Heart left ventricle (tissue), 16 donors: ENCODE measurements around the gene GGN. TPM values are rescaled to one million over a fixed set of nuclear protein-coding genes. Genes with fewer than 3 reads are reported as not detected.

Experiments used
- ATAC-seq, 4 donors: fragments of 200-7000 bp; cut with Tn5 transposase; one replicate each; pipeline ENCODE4 v1.9.1; 2020 to 2022; ENCODE audit warnings: moderate library complexity in 4 of 4, mild to moderate bottlenecking in 3 of 4, moderate number of reproducible peaks in 1 of 4
- DNase-seq, 5 donors: peaks; one replicate each; pipeline ENCODE4 v3.0.0-alpha.2; 2020
- H3K27ac ChIP-seq, 12 donors: fragments of 200-600 bp; sonication (generic) in 4 of 12; one replicate each; pipeline versions ENCODE4 v1.5.0 to v1.8.0; 2016 to 2022; ENCODE audit warnings: mild to moderate bottlenecking in 2 of 12
- H3K27me3 ChIP-seq, 9 donors: fragments of 200-600 bp; sonication (generic) in 2 of 9; one replicate each; pipeline versions ENCODE4 v1.5.1 to v1.8.0; 2016 to 2022; ENCODE audit warnings: mild to moderate bottlenecking in 3 of 9
- H3K36me3 ChIP-seq, 9 donors: fragments of 200-600 bp; sonication (generic) in 2 of 9; one replicate each; pipeline versions ENCODE4 v1.5.0 to v1.8.0; 2018 to 2022; ENCODE audit warnings: mild to moderate bottlenecking in 2 of 9
- H3K4me1 ChIP-seq, 12 donors: fragments of 200-600 bp; sonication (generic) in 4 of 12; one replicate each; pipeline versions ENCODE4 v1.5.0 to v1.8.0; 2016 to 2022; ENCODE audit warnings: mild to moderate bottlenecking in 3 of 12
- H3K4me3 ChIP-seq, 12 donors: fragments of 200-600 bp; sonication (generic) in 4 of 12; one replicate each; pipeline versions ENCODE4 v1.5.0 to v1.8.0; 2017 to 2022; ENCODE audit warnings: mild to moderate bottlenecking in 9 of 12, moderate library complexity in 4 of 12
- H3K9me3 ChIP-seq, 12 donors: fragments of 200-600 bp; sonication (generic) in 4 of 12; one replicate each; pipeline versions ENCODE4 v1.5.0 to v1.8.0; 2016 to 2022; ENCODE audit warnings: mild to moderate bottlenecking in 1 of 12
- POLR2A ChIP-seq, 2 donors: fragments of 450-650 bp; IDR thresholded peaks; one replicate each; pipeline ENCODE4 v1.6.1; 2017; ENCODE audit warnings: antibody characterized with exemption in 2 of 2, mild to moderate bottlenecking in 2 of 2, moderate library complexity in 2 of 2
- WGBS, 4 donors: extraction: QIAGEN DNeasy Blood & Tissue Kit in 2 of 4; methylation state at CpG; one replicate each; pipeline versions ENCODE4 v1.1.5 to v1.1.7; 2013 to 2018; 5-methylcytosine and 5-hydroxymethylcytosine counted together
- intact Hi-C, 10 donors: fragments of 100-400 bp; cut with DNase I; formaldehyde crosslinking; loops; one replicate each; pipeline versions ENCODE4 v1.11.1 to v1.14.2; 2022
- polyA plus RNA-seq, 2 donors: library from polyadenylated mRNA; stranded (reverse); fragments of 200-250 nt; gene quantifications; one replicate each; pipeline ENCODE4 v1.2.3, GENCODE V29; 2013
- total RNA-seq, 9 donors: library from RNA; depleted of rRNA in 2 of 9; stranded (reverse); fragments of >200 nt in 2 of 9; fragmentation: NEBNext Ultra II Directional in 3 of 9; extraction: Animal tissue kit (Norgen Biotek cat#: 25700) in 3 of 9; gene quantifications; one replicate each; pipeline versions ENCODE4 v1.1.0 to v1.2.4, GENCODE V29; 2016 to 2023
- TF ChIP-seq, protein P1 (sequence below), 12 donors: fragments of 200-600 bp; sonication (generic) in 4 of 12; IDR thresholded peaks; one replicate each; pipeline versions ENCODE4 v1.5.0 to v1.8.0; 2018 to 2022; ENCODE audit warnings: antibody characterized with exemption in 12 of 12, mild to moderate bottlenecking in 5 of 12
- donor health status: ischemic (EF 13 %, LVEDD 7.1; RV severe dilation, severe dysfunction).
- donor health status: healthy with polysubstance abuse.
- donor health status: DM: no; HTN: yes; CAD: no.
- donor health status: DM: no; HTN: no; CAD: no.
- donor health status: ischemic (EF 25% LVEDD 6.9; RV normal size, moderate dysfunction).
- donor health status: ischemic (EF 25% LVEDD 5.7; RV mildly dilated, moderate dysfunction).
- donor health status: healthy.
- donor health status: DM: yes; HTN: yes; CAD: no.
- donor health status: ischemic (EF 35%, LVEDD 5.7; RV mildly dilated, moderate dysfunction).
- donor health status: nonischemic (EF 11% LVEDD 7.7; RV severe dilation, severe dysfunction).
- donor health status: DM: yes; HTN: yes; CAD: no.
- donor health status: PGD.
- donor health status: ischemic (EF 29% LVEDD 5.4; RV normal size, mild dysfunction).
- donor health status: nonischemic (EF 23%, LVEDD 6.1; RV moderate dilation, normal function).

GGN gene
- total and polyA plus RNA-seq, 11 donors = 0.15 to 0.67 (median 0.31) TPM; not detected in 4

GRCh38 chr19:38421856-38422255 lies 34.0 kb upstream of the GGN start:
- H3K4me1 ChIP-seq = peaks cover 0 to 26% (median 8%) of the 10 kb centered on the region in 12 donors

DNA sequence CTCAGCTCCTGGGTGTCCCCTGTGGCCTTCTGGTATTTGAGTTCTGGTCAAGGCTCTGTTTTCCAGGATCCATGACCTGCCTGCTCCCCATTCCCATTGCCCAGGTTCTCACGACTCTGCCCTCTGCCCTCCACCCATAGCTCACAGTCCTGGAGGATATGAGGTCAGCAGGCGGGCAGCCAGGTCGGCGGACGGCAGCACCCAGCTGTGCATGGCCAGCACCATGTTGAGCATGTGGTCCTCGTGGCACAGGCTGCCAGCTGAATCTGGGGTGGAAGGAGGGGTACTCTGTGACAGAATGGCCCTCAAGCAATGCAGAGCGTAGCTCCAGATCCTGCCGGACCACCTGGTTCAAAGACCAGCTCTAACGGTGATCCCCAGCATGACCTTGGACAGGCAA lies 33.1 kb upstream of the GGN start:
- Histone ChIP-seq H3K9me3 (no peaks in the 10 kb centered on the region), H3K27me3 (peaks cover 0 to 26% (median 3%) of the 10 kb centered on the region in 9 donors), H3K27ac (no peak overlapping the region), H3K4me3 (no peak overlapping the region), H3K4me1 (peaks cover 0 to 21% (median 8%) of the 10 kb centered on the region in 12 donors), H3K36me3 (no peaks in the 10 kb centered on the region)
- DNase-seq (no peak), ATAC-seq (no peak)
- intact Hi-C loops = no loop called here
- 83 to 89% (median 86%) methylated on average over 6 to 9 of the region's 9 CpGs for WGBS, 4 donors
- TF ChIP-seq POLR2A (IDR thresholded peaks at IDR 0.05) = no peak
- TF ChIP-seq, protein P1, sequence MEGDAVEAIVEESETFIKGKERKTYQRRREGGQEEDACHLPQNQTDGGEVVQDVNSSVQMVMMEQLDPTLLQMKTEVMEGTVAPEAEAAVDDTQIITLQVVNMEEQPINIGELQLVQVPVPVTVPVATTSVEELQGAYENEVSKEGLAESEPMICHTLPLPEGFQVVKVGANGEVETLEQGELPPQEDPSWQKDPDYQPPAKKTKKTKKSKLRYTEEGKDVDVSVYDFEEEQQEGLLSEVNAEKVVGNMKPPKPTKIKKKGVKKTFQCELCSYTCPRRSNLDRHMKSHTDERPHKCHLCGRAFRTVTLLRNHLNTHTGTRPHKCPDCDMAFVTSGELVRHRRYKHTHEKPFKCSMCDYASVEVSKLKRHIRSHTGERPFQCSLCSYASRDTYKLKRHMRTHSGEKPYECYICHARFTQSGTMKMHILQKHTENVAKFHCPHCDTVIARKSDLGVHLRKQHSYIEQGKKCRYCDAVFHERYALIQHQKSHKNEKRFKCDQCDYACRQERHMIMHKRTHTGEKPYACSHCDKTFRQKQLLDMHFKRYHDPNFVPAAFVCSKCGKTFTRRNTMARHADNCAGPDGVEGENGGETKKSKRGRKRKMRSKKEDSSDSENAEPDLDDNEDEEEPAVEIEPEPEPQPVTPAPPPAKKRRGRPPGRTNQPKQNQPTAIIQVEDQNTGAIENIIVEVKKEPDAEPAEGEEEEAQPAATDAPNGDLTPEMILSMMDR (IDR thresholded peaks at IDR 0.05) = no peak

More at GRCh38 chr19:38421856-38422255, 34.0 kb upstream of the GGN start:
- no peak overlapping the region for H3K4me3 ChIP-seq
- H3K9me3 ChIP-seq = no peaks in the 10 kb centered on the region
- no peak for TF ChIP-seq POLR2A (IDR thresholded peaks at IDR 0.05)
- TF ChIP-seq, protein P1 (IDR thresholded peaks at IDR 0.05) = no peak
- DNase-seq (no peak), ATAC-seq (no peak)
- no peak overlapping the region for H3K27ac ChIP-seq
- WGBS, 4 donors = 67 to 76% (median 74%) methylated on average over 14 of the region's 14 CpGs
- no peaks in the 10 kb centered on the region for H3K36me3 ChIP-seq
- H3K27me3 ChIP-seq = peaks cover 0 to 26% (median 3%) of the 10 kb centered on the region in 9 donors
- intact Hi-C loops = no loop called here

GRCh38 chr19:38417544-38418506 lies 30.0 kb upstream of the GGN start:
- TF ChIP-seq POLR2A (IDR thresholded peaks at IDR 0.05) = no peak
- TF ChIP-seq, protein P1 (IDR thresholded peaks at IDR 0.05) = peak in 1 of 12 donors; percentile 5
- Histone ChIP-seq H3K4me1 (peaks cover 0 to 16% (median 8%) of the 10 kb centered on the region in 12 donors), H3K27me3 (peaks cover 0 to 18% (median 0%) of the 10 kb centered on the region in 9 donors), H3K9me3 (no peaks in the 10 kb centered on the region), H3K4me3 (peak overlapping the region in 11 of 12 donors; percentile 18 to 56 (median 44)), H3K36me3 (no peaks in the 10 kb centered on the region), H3K27ac (peak overlapping the region in 3 of 12 donors; percentile 18 to 52 (median 33))
- ATAC-seq (peak; percentile 64 to 95 (median 86)), DNase-seq (peak; percentile 56 to 83 (median 76))
- 5 to 9% (median 6%) methylated on average over 32 to 49 of the region's 49 CpGs for WGBS, 4 donors
- intact Hi-C loops = loop anchor here in 1 of 10 donors (10.0 kb wide), 1 partner anchor 537 kb away; no protein-coding TSS in a partner anchor

DNA sequence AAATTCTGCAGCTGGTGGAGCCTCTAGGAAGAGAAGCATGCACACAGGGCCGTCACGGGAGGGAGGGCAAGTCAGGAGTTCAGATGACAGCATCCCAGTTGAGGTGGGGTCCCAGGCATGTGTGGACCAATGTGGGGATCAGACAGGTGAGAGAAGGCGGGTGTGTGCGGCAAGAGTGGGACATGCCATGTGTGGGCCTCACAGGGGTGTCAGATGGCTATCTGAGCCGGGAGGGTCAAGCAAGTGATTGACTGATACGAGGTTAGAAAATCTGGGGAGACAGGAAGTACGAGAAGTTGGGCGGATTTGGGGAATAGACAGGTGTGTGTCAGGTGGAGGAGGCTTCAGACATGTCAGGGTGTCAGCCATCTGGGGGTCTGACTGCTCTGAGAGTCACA lies 29.3 kb upstream of the GGN start:
- 81 to 91% (median 88%) methylated on average over 8 of the region's 8 CpGs for WGBS, 4 donors
- DNase-seq (no peak), ATAC-seq (no peak)
- Histone ChIP-seq H3K27ac (peak overlapping the region in 2 of 12 donors; percentile 33 to 52), H3K9me3 (no peaks in the 10 kb centered on the region), H3K4me3 (no peak overlapping the region), H3K36me3 (no peaks in the 10 kb centered on the region), H3K27me3 (peaks cover 0 to 18% (median 0%) of the 10 kb centered on the region in 9 donors), H3K4me1 (peaks cover 0 to 16% (median 8%) of the 10 kb centered on the region in 12 donors)
- TF ChIP-seq, protein P1 (IDR thresholded peaks at IDR 0.05) = no peak
- TF ChIP-seq POLR2A (IDR thresholded peaks at IDR 0.05) = no peak
- intact Hi-C loops = loop anchor here in 1 of 10 donors (10.0 kb wide), 1 partner anchor 538 kb away; no protein-coding TSS in a partner anchor
